Pancreas (tissue), 10 donors: ENCODE measurements around the gene PAM. TPM values are rescaled to one million over a fixed set of nuclear protein-coding genes. Genes with fewer than 3 reads are reported as not detected.
"Not testable (repeated sequence)": the region's sequence is repeated elsewhere in the genome, so short reads cannot be mapped to it uniquely, and the experiment has no call there.

Source experiments
- ATAC-seq, 4 donors: fragments of 200-7000 bp; cut with Tn5 transposase; one replicate each; pipeline versions ENCODE4 v1.8.0 to v1.9.1; 2020; ENCODE audit warnings: mild to moderate bottlenecking in 4 of 4, moderate library complexity in 4 of 4
- DNase-seq, 6 donors: peaks; one replicate each; pipeline ENCODE4 v3.0.0-alpha.2; 2020
- FAIRE-seq: peaks from 2 replicates; lab custom pipeline; 2012; peaks lifted over from hg19 to GRCh38; lab: Jason Lieb, UNC
- H3K27ac ChIP-seq, 4 donors: fragments of 200-600 bp; sonication (generic); 1 replicate in 3 of 4; 2 replicates in 1 of 4; pipeline versions ENCODE4 v1.5.0 to v1.8.0; 2020
- H3K27me3 ChIP-seq, 4 donors: fragments of 200-600 bp; one replicate each; pipeline ENCODE4 v1.8.0; 2021
- H3K36me3 ChIP-seq, 3 donors: fragments of 200-600 bp; sonication (generic) in 1 of 3; one replicate each; pipeline versions ENCODE4 v1.5.0 to v1.8.0; 2020 to 2021
- H3K4me1 ChIP-seq, 3 donors: fragments of 200-600 bp; one replicate each; pipeline ENCODE4 v1.8.0; 2021
- H3K4me3 ChIP-seq, 4 donors: fragments of 200-600 bp; sonication (generic) in 2 of 4; one replicate each; pipeline versions ENCODE4 v1.5.0 to v1.8.0; 2020 to 2021
- H3K9me3 ChIP-seq, 4 donors: fragments of 200-600 bp; one replicate each; pipeline ENCODE4 v1.8.0; 2021
- WGBS, 2 donors: extraction: QIAGEN DNeasy Blood & Tissue Kit; methylation state at CpG; one replicate each; pipeline ENCODE4 v1.1.7; 2013; 5-methylcytosine and 5-hydroxymethylcytosine counted together
- intact Hi-C, 3 donors: fragments of 100-400 bp; cut with DNase I; formaldehyde crosslinking; loops; one replicate each; pipeline versions ENCODE4 v1.11.1 to v1.14.2; 2022
- polyA plus RNA-seq, 2 donors: library from polyadenylated mRNA; stranded (reverse); fragments of 200-250 nt; gene quantifications; one replicate each; pipeline ENCODE4 v1.2.3, GENCODE V29; 2013
- total RNA-seq, 6 donors: library from RNA; stranded (reverse); fragmentation: NEBNext Ultra II Directional in 4 of 6; extraction: Animal tissue kit (Norgen Biotek cat#: 25700) in 4 of 6; gene quantifications; one replicate each; pipeline versions ENCODE4 v1.2.1 to v1.2.4, GENCODE V29; 2021 to 2023
- TF ChIP-seq, protein P1 (sequence below), 4 donors: fragments of 200-600 bp; sonication (generic) in 3 of 4; IDR thresholded peaks; one replicate each; pipeline versions ENCODE4 v1.5.0 to v1.8.0; 2021; ENCODE audit warnings: antibody characterized with exemption in 4 of 4
- donor health status: healthy with polysubstance abuse.
- donor health status: DM: no; HTN: no; CAD: no; lungs with moderate emphysema.
- donor health status: DM: no; HTN: no; CAD: no.
- donor health status: control.
- donor health status: control.
- donor health status: Bipolar disorder and iron deficiency.
- donor health status: DM: yes; HTN: yes; CAD: no.
- donor health status: DM: no; HTN: no; CAD: no.
- donor health status: DM: no; HTN: no; CAD: no.
- donor health status: DM: yes; HTN: yes; CAD: no.

The PAM gene
- total and polyA plus RNA-seq, 8 donors: 47.0 to 242 (median 85.8) TPM

DNA sequence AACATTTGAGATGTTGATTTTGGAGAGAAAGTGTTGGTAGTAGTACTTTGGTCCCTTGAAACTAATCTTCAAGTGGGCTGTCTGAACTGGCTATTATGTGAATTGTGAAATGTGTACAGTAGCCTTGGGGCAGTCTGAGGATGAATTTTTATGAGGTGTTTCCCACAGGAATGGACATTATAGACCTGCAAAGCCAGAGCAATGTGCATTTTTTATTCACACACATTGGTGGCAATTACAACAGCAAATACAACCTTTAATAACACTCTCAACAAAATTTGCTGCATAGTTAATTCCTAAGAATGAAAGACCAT lies 147.0 kb downstream of the PAM start:
- FAIRE-seq: no peak
- TF ChIP-seq, protein P1, sequence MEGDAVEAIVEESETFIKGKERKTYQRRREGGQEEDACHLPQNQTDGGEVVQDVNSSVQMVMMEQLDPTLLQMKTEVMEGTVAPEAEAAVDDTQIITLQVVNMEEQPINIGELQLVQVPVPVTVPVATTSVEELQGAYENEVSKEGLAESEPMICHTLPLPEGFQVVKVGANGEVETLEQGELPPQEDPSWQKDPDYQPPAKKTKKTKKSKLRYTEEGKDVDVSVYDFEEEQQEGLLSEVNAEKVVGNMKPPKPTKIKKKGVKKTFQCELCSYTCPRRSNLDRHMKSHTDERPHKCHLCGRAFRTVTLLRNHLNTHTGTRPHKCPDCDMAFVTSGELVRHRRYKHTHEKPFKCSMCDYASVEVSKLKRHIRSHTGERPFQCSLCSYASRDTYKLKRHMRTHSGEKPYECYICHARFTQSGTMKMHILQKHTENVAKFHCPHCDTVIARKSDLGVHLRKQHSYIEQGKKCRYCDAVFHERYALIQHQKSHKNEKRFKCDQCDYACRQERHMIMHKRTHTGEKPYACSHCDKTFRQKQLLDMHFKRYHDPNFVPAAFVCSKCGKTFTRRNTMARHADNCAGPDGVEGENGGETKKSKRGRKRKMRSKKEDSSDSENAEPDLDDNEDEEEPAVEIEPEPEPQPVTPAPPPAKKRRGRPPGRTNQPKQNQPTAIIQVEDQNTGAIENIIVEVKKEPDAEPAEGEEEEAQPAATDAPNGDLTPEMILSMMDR (IDR thresholded peaks at IDR 0.05): no peak
- no peaks in the 10 kb centered on the region for H3K27me3 ChIP-seq
- no peak for ATAC-seq
- no peak overlapping the region for H3K4me3 ChIP-seq
- H3K4me1 ChIP-seq: no peaks in the 10 kb centered on the region
- H3K27ac ChIP-seq: no peak overlapping the region
- intact Hi-C loops: no loop called here
- H3K9me3 ChIP-seq: no peaks in the 10 kb centered on the region
- DNase-seq: no peak
- no peaks in the 10 kb centered on the region for H3K36me3 ChIP-seq

- DNase-seq: no peak
- TF ChIP-seq, protein P1 (IDR thresholded peaks at IDR 0.05): no peak
- H3K9me3 ChIP-seq: no peaks in the 10 kb centered on the region
- WGBS, 2 donors: 91 to 95% methylated on average over 2 of the region's 2 CpGs
- H3K27ac ChIP-seq: no peak overlapping the region
- H3K27me3 ChIP-seq: no peaks in the 10 kb centered on the region
- no peak overlapping the region for H3K4me3 ChIP-seq
- intact Hi-C loops: no loop called here
- no peaks in the 10 kb centered on the region for H3K36me3 ChIP-seq
- no peaks in the 10 kb centered on the region for H3K4me1 ChIP-seq
- peak in 1 of 4 donors; percentile 37 for ATAC-seq
- FAIRE-seq: peak; percentile 20
Observed at GRCh38 chr5:102902647-102903046, 147.5 kb downstream of the PAM start.

GRCh38 chr5:102903074-102903871 lies 148.2 kb downstream of the PAM start:
- intact Hi-C loops: no loop called here
- no peaks in the 10 kb centered on the region for H3K4me1 ChIP-seq
- TF ChIP-seq, protein P1 (IDR thresholded peaks at IDR 0.05): no peak
- no peaks in the 10 kb centered on the region for H3K27me3 ChIP-seq
- no peaks in the 10 kb centered on the region for H3K36me3 ChIP-seq
- WGBS, 2 donors: 88 to 94% methylated on average over 7 of the region's 7 CpGs
- no peak for FAIRE-seq
- H3K4me3 ChIP-seq: no peak overlapping the region
- H3K27ac ChIP-seq: no peak overlapping the region
- H3K9me3 ChIP-seq: no peaks in the 10 kb centered on the region
- DNase-seq: no peak
- no peak for ATAC-seq

GRCh38 chr5:102905056-102905455 lies 150.0 kb downstream of the PAM start:
- 94 to 97% methylated on average over 1 of the region's 1 CpG for WGBS, 2 donors
- Histone ChIP-seq H3K27me3 (no peaks in the 10 kb centered on the region), H3K36me3 (no peaks in the 10 kb centered on the region), H3K4me3 (no peak overlapping the region), H3K27ac (no peak overlapping the region), H3K9me3 (no peaks in the 10 kb centered on the region), H3K4me1 (no peaks in the 10 kb centered on the region)
- intact Hi-C loops: no loop called here
- DNase-seq (no peak), ATAC-seq (no peak), FAIRE-seq (no peak)
- TF ChIP-seq, protein P1 (IDR thresholded peaks at IDR 0.05): no peak

DNA sequence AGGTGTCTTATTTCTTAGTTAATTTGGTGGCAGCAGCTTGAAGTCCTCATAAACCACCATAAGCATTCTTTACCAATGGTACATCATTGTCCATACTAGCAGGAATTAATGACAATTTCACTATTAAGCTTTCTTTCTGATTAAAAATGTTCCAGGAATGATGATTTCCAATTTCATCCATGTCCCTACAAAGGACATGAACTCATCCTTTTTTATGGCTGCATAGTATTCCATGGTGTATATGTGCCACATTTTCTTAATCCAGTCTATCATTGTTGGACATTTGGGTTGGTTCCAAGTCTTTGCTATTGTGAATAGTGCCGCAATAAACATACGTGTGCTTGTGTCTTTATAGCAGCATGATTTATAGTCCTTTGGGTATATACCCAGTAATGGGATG lies 152.0 kb downstream of the PAM start:
- H3K36me3 ChIP-seq, DNase-seq, FAIRE-seq, intact Hi-C loops, H3K27ac ChIP-seq, H3K9me3 ChIP-seq, H3K4me3 ChIP-seq, H3K4me1 ChIP-seq, H3K27me3 ChIP-seq, ATAC-seq: not testable (repeated sequence)
- no CpG with 5 or more reads among the region's 2 CpGs for WGBS, 2 donors
